GM10248 (cell line): ENCODE results near the gene PHACTR3.
A peak's percentile ranks its signal among the peaks of the same experiment; 100 is the strongest.

Experiments used
- CTCF ChIA-PET: fragments of 300-600 bp; sonication (Branson Sonifier 250); formaldehyde crosslinking; extraction: SDS; loops from one replicate; lab custom pipeline; 2021; ENCODE audit warnings: antibody characterized with exemption; lab: Yijun Ruan, JAX
- POLR2A ChIA-PET: fragments of 350-650 bp; sonication (Branson Sonifier 250); formaldehyde crosslinking; extraction: SDS; loops from one replicate; lab custom pipeline; 2020; ENCODE audit warnings: antibody characterized with exemption; lab: Yijun Ruan, JAX
- DNase-seq: peaks from one replicate; pipeline ENCODE4 v3.0.0; 2012; ENCODE audit errors: extremely low spot score
- TF ChIP-seq, protein P1 (sequence below): IDR thresholded peaks from 2 replicates; pipeline ENCODE4 v1.5.1; 2012; ENCODE audit warnings: mild to moderate bottlenecking, low read depth; ENCODE audit errors: extremely low read depth, missing control alignments, control extremely low read depth

Gene PHACTR3

DNA sequence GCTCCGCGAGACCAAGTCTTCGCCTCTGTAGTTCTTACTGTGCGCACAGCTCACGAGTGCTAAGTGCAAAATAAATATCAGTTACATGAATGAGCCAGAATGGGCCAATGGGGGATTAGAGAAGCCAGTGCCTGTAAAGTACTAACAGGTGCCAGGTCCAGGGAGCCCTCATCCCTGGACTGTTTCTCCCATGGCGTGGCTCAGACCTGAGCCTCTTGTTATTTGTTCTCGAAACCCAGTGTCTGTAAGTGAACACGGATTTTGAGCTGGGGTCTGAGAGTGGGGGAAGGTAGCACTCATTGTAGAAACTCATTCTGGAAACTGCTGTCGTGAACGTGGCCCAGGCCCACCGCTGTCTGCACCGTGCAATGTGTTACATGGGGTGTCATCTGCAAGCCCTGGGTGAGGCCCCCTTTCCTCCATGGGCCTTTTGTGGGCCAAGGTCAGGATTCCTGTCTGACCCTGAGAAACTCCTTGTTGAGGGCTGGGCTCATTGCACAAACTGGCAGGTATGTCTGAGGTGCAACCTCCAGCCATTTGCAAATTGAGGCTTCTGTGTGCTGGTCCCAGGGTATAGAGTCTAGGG is 174.4 kb downstream of the PHACTR3 start:
- ChIA-PET POLR2A (no interaction called here), CTCF (no interaction called here)
- TF ChIP-seq, protein P1, sequence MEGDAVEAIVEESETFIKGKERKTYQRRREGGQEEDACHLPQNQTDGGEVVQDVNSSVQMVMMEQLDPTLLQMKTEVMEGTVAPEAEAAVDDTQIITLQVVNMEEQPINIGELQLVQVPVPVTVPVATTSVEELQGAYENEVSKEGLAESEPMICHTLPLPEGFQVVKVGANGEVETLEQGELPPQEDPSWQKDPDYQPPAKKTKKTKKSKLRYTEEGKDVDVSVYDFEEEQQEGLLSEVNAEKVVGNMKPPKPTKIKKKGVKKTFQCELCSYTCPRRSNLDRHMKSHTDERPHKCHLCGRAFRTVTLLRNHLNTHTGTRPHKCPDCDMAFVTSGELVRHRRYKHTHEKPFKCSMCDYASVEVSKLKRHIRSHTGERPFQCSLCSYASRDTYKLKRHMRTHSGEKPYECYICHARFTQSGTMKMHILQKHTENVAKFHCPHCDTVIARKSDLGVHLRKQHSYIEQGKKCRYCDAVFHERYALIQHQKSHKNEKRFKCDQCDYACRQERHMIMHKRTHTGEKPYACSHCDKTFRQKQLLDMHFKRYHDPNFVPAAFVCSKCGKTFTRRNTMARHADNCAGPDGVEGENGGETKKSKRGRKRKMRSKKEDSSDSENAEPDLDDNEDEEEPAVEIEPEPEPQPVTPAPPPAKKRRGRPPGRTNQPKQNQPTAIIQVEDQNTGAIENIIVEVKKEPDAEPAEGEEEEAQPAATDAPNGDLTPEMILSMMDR: no peak
- DNase-seq: no peak

DNA sequence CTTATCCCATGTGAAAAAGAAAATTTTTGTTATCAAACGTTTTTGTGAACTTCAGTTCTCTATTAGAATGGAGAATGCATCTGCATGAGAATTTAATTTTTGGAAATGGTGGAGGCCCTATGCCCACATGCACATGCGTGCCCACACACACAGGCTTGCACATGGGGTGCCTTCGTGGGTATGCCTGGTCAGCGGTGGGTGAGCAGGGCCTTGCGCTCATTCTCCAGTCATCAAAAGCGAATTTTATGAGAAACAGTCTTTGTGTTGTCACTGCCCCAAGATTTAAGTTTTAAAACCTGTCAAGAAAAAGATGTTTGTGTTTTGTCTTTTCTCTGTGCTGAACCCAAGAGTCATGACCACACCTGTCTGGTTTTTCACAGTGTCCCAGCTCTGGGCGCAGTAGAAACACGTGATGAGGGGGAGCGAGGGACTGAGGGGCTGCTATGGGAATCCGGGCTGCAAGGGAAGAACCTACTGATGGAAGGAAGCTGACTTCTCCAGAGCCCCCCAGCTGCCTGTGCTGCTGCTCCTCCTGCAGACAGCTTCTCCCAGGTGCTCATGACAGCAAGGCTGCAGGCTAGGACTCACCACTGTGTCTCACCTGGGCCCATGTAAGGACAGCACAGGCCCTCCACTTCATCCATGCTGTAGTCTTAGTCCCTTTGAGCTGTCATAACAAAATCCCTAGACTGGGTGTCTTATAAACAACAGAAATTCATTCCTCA is 175.5 kb downstream of the PHACTR3 start:
- POLR2A ChIA-PET: no interaction called here

DNA sequence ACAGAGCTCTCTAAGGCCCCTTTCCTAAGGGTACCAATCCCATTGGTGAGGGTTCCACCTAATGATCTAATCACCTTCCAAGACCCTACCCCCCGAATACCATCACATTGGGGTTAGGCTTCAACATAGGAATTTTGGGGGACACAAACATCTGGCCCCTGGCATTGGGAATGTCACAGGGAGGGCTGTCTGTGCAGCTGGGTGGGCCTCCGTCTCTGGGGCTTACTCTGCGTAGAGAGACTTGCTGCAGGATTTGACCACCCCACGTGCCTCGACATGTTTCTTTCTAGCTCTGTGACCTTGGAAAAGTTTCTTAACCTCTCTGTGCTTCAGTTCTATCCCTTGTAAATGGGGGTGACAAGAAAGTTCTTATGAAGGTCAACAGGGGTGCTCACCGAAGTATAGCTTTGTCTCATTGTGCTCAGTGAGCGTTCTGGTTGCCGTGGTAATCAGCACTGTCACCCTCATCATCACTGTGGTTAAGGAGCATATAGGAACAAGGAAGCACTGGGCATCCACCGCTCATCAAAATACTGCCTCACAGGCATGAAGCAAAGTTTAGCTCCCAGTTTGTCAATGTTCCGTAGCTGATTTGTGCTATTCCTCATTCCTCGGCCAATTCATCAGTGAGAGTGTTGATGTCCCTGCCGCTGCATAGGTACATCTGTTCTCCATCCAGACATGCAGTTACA is 176.3 kb downstream of the PHACTR3 start:
- ChIA-PET CTCF (interaction anchor here (1.8 to 6.3 kb wide), 2 partner anchors 13 to 70 kb away, joined by 6 to 89 read pairs; no protein-coding TSS in a partner anchor), POLR2A (no interaction called here)
- TF ChIP-seq, protein P1: no peak
- DNase-seq: no peak

More for the DNA sequence above, 175.5 kb downstream of the PHACTR3 start:
- CTCF ChIA-PET: interaction anchor here (1.8 to 6.3 kb wide), 2 partner anchors 12 to 71 kb away, joined by 6 to 89 read pairs; no protein-coding TSS in a partner anchor
- TF ChIP-seq, protein P1: no peak
- DNase-seq: no peak

DNA sequence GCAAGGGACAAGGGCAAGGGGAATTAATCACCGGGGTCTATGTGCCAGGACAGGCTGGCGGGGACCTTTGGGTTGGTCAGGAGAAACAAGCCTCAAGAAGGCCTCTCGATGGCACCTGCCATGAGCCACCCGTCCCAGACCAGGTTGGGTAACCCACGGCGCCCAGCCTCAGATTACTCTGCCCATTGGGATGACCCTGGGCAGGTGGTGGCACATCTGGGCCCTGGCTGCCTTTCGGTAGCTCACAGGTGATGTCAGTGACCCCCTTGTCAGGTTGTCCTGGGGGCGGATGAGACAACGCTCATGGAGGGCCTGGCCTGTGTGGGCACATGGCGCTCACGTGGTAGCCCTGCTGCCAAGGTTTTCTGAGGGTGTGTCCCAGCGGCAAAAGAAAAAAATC is 176.9 kb downstream of the PHACTR3 start:
- DNase-seq: no peak
- ChIA-PET CTCF (interaction anchor here (1.6 to 6.3 kb wide), 3 partner anchors 10 to 69 kb away, joined by 4 to 89 read pairs (median 6); no protein-coding TSS in a partner anchor), POLR2A (no interaction called here)
- TF ChIP-seq, protein P1: no peak

DNA sequence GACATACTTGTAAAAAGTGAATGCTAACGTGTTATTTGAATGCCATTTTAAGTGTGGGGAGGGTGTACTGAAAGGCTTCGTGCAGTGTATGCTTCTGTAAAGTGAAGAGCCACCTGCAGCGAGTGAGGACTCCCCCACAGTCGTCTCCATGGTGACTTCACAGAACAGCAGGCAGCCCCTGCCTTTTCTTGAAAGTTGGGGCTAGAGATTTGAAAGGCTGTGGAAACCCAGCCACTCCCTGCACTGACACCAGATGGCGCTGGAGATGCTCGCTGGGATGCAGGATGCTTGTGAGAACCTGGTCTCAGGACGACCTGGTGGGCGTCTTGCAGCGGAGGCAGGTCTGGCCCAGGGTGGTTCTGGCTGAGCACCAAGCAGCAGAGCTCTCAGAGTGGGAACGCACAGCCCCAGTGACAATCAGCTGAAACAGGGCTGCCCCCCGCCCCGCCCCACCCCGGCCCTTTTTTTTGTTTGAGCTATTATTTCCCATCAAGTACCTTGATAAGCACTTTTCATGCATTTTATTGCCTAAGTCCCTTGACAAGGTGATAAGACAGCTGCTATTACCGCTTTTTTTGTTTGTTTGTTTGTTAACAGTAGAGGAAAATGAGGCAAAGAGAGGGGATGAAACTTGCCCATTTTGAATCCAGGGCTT is 178.8 kb downstream of the PHACTR3 start:
- ChIA-PET POLR2A (no interaction called here), CTCF (interaction anchor here (0.9 to 6.3 kb wide), 15 partner anchors 9 to 169 kb away, joined by 3 to 89 read pairs (median 4); partner anchors contain the start of gene PPP1R3D)
- TF ChIP-seq, protein P1: peak; percentile 93
- peak; percentile 82 for DNase-seq

DNA sequence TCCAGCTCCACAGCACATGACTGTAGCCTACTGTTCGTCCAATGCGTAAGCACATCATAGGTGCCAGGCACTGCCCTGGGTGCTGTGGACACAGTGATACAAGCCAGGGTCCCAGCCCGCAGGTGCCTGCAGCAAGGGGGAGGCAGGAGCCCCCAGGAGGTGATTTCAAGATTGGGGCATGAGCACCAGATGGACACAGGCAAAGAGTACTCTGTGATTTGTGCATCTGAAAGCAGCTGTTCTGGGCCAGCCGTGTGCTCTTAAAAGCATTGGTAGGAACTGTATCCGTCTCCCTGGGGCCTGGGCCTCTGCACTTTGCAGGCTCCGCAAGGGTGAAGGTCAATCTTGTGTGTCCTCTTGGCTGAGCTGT is 179.3 kb downstream of the PHACTR3 start:
- ChIA-PET POLR2A (no interaction called here), CTCF (interaction anchor here (0.9 to 6.3 kb wide), 15 partner anchors 8 to 169 kb away, joined by 3 to 89 read pairs (median 4); partner anchors contain the start of gene PPP1R3D)
- no peak for DNase-seq
- TF ChIP-seq, protein P1: no peak
